ENCODE data around the gene FAM181B.
"Not testable (repeated sequence)": the region's sequence is repeated elsewhere in the genome, so short reads cannot be mapped to it uniquely, and the experiment has no call there.

DNA sequence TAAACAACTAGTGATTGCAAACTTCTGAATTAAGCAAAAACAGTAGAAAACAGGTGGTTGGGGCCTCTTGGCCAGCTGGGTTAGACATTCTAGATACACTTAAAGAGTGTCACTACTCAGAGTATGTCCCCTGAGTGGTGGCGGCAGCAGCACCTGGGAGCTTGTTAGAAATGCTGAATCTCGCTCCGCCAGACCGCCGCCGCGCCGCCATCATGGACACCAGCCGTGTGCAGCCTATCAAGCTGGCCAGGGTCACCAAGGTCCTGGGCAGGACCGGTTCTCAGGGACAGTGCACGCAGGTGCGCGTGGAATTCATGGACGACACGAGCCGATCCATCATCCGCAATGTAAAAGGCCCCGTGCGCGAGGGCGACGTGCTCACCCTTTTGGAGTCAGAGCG lies 44.3 kb downstream of the FAM181B start:
- not testable (repeated sequence) for TF ChIP-seq EZH2 (IDR thresholded peaks at IDR 0.05; ENCODE audit: borderline replicate concordance); CTCF (IDR thresholded peaks at IDR 0.05; ENCODE audit: poor library complexity); EZH2phosphoT487 (IDR thresholded peaks at IDR 0.05; ENCODE audit: low read depth, severe bottlenecking, unreplicated experiment)

Data from hepatocyte (in vitro differentiated cells).